CD14-positive monocyte (primary cell): ENCODE data around the gene CD200. TPM values are rescaled to one million over a fixed set of nuclear protein-coding genes. Genes with fewer than 3 reads are reported as not detected.

Source experiments
- DNase-seq, 3 donors: peaks; one replicate each; pipeline ENCODE4 v3.0.0-alpha.2; 2011 to 2022
- H2AFZ ChIP-seq: 2 replicates; pipeline ENCODE4 v1.6.0; 2012; ENCODE audit warnings: mild to moderate bottlenecking, low read depth, low read length, inconsistent platforms; ENCODE audit not compliant: insufficient read depth, poor library complexity, severe bottlenecking
- H3K27ac ChIP-seq, 2 donors: 1 replicate in 1 of 2; 2 replicates in 1 of 2; pipeline ENCODE4 v1.5.1; 2012 to 2013; ENCODE audit warnings: low read length in 2 of 2, control low read depth in 1 of 2, inconsistent platforms in 1 of 2, low read depth in 1 of 2, mild to moderate bottlenecking in 1 of 2
- H3K27me3 ChIP-seq, 2 donors: one replicate each; pipeline versions ENCODE4 v1.6.0 to v1.6.1; 2011 to 2013; ENCODE audit warnings: low read length in 2 of 2; ENCODE audit not compliant: control insufficient read depth in 2 of 2, insufficient read depth in 2 of 2
- H3K36me3 ChIP-seq, 2 donors: replicated peaks in 1 of 2; 1 replicate in 1 of 2; 2 replicates in 1 of 2; pipeline versions ENCODE4 v1.5.1 to v1.6.1; 2012 to 2013; ENCODE audit warnings: low read length in 2 of 2, control low read depth in 1 of 2, inconsistent platforms in 1 of 2, mild to moderate bottlenecking in 1 of 2; ENCODE audit not compliant: insufficient read depth in 2 of 2, control insufficient read depth in 1 of 2
- H3K4me1 ChIP-seq, 2 donors: 1 replicate in 1 of 2; 2 replicates in 1 of 2; pipeline versions ENCODE4 v1.5.1 to v1.6.1; 2012 to 2013; ENCODE audit warnings: low read length in 2 of 2, control low read depth in 1 of 2, inconsistent platforms in 1 of 2, mild to moderate bottlenecking in 1 of 2, moderate library complexity in 1 of 2; ENCODE audit not compliant: insufficient read depth in 2 of 2, control insufficient read depth in 1 of 2
- H3K4me2 ChIP-seq: replicated peaks from 2 replicates; pipeline ENCODE3; 2012; ENCODE audit warnings: low read length, moderate library complexity, mild to moderate bottlenecking; ENCODE audit not compliant: poor library complexity, severe bottlenecking; ENCODE audit errors: extremely low read depth
- H3K4me3 ChIP-seq, 3 experiments: fragments of 200-600 bp in 1 of 3; sonication (generic) in 1 of 3; replicated peaks in 1 of 3; 1 replicate in 2 of 3; 2 replicates in 1 of 3; pipeline ENCODE4 v1.5.1; 2011 to 2013; ENCODE audit warnings: low read length in 3 of 3, mild to moderate bottlenecking in 3 of 3, control low read depth in 2 of 3, low read depth in 2 of 3, inconsistent platforms in 1 of 3, moderate library complexity in 1 of 3
- H3K79me2 ChIP-seq: 2 replicates; pipeline ENCODE4 v1.6.0; 2012; ENCODE audit warnings: mild to moderate bottlenecking, control low read depth, inconsistent platforms, low read length, moderate library complexity; ENCODE audit not compliant: insufficient read depth
- H3K9ac ChIP-seq: 2 replicates; pipeline ENCODE4 v1.6.0; 2017; ENCODE audit warnings: low read length, mild to moderate bottlenecking; ENCODE audit not compliant: insufficient read depth, poor library complexity, severe bottlenecking
- H3K9me3 ChIP-seq, 2 donors: replicated peaks in 1 of 2; 1 replicate in 1 of 2; 2 replicates in 1 of 2; pipeline versions ENCODE4 v1.5.1 to v1.6.1; 2012 to 2013; ENCODE audit warnings: low read length in 2 of 2, control low read depth in 1 of 2; ENCODE audit not compliant: control insufficient read depth in 1 of 2, insufficient read depth in 1 of 2
- H4K20me1 ChIP-seq: 2 replicates; pipeline ENCODE4 v1.6.0; 2012; ENCODE audit warnings: mild to moderate bottlenecking, low read length, control low read depth, moderate library complexity; ENCODE audit not compliant: insufficient read depth
- H3K27ac Mint-ChIP-seq, 7 donors: one replicate each; pipeline ENCODE4 v1.8.0; 2020; ENCODE audit warnings: mild to moderate bottlenecking in 7 of 7, mixed read lengths in 7 of 7, moderate library complexity in 6 of 7, inconsistent platforms in 2 of 7
- H3K27me3 Mint-ChIP-seq, 3 donors: one replicate each; pipeline ENCODE4 v1.8.0; 2021 to 2022; ENCODE audit warnings: low read depth in 3 of 3, mild to moderate bottlenecking in 3 of 3, mixed read lengths in 3 of 3, moderate library complexity in 3 of 3, inconsistent platforms in 1 of 3
- H3K36me3 Mint-ChIP-seq, 2 donors: one replicate each; pipeline ENCODE4 v1.8.0; 2020; ENCODE audit warnings: mixed read lengths in 2 of 2, inconsistent platforms in 1 of 2, mild to moderate bottlenecking in 1 of 2
- H3K4me1 Mint-ChIP-seq: one replicate; pipeline ENCODE4 v1.8.0; 2020; ENCODE audit warnings: mild to moderate bottlenecking, mixed read lengths
- H3K4me3 Mint-ChIP-seq, 2 donors: one replicate each; pipeline ENCODE4 v1.8.0; 2020; ENCODE audit warnings: mild to moderate bottlenecking in 2 of 2, mixed read lengths in 2 of 2, moderate library complexity in 1 of 2
- H3K9me3 Mint-ChIP-seq, 7 donors: one replicate each; pipeline ENCODE4 v1.8.0; 2020 to 2022; ENCODE audit warnings: mixed read lengths in 7 of 7, mild to moderate bottlenecking in 6 of 7, moderate library complexity in 6 of 7, inconsistent platforms in 2 of 7
- WGBS: methylation state at CpG from one replicate; pipeline ENCODE4 v1.1.5; 2013; ENCODE audit warnings: missing lambda C conversion rate; ENCODE audit not compliant: insufficient coverage; 5-methylcytosine and 5-hydroxymethylcytosine counted together
- intact Hi-C, 2 donors: fragments of 100-400 bp; cut with micrococcal nuclease; formaldehyde crosslinking; loops; one replicate each; pipeline versions ENCODE4 v1.15.0 to v1.15.1; 2023
- polyA plus RNA-seq, 3 donors: library from polyadenylated mRNA; depleted of rRNA in 1 of 3; unstranded in 2 of 3; stranded (reverse) in 1 of 3; fragments of 300-500 nt in 2 of 3; fragments of >200 nt in 1 of 3; fragmentation: Illumina TruSeq in 2 of 3; gene quantifications; 1 replicate in 2 of 3; 2 replicates in 1 of 3; pipeline ENCODE4 v1.2.3, GENCODE V29; 2012 to 2021
- TF ChIP-seq, protein P1 (sequence below): fragments of 200-600 bp; IDR thresholded peaks from one replicate; pipeline ENCODE4 v1.8.0; 2022; ENCODE audit warnings: antibody characterized with exemption, mild to moderate bottlenecking

CD200 gene
- polyA plus RNA-seq, 3 donors, result 0.12 to 0.13 TPM; not detected in 1

DNA sequence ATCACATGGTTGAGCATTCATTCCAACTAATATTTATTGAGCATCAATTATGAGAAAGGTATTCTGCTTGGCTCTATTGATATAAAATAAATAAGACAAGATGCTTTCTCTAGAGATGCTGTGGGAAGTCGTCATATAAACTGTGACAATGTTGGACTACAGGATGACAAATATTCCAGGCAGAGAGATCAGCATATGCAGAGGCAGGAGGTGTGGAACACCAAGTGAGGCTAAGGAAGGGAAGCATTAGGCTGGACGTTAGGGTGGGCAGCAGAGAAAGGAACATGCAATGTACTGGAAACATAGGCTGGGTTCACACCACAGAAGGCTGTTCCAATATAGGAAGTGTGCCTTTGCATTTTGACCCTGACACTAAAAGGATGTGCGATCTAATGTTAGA lies 38.6 kb downstream of the CD200 start:
- Histone ChIP-seq H3K27me3 (no peaks in the 10 kb centered on the region), H3K27ac (no peak overlapping the region), H3K9ac (no peak overlapping the region), H3K4me1 (peaks cover 26 to 30% of the 10 kb centered on the region in 2 donors), H4K20me1 (no peaks in the 10 kb centered on the region), H3K9me3 (no peaks in the 10 kb centered on the region), H3K4me2 (no peak overlapping the region), H2AFZ (no peak overlapping the region), H3K36me3 (no peaks in the 10 kb centered on the region), H3K79me2 (no peaks in the 10 kb centered on the region), H3K4me3 (no peak overlapping the region)
- Mint-ChIP-seq H3K36me3 (no peaks in the 10 kb centered on the region), H3K4me3 (no peak overlapping the region), H3K9me3 (no peaks in the 10 kb centered on the region), H3K27me3 (peaks cover 0 to 3% (median 0%) of the 10 kb centered on the region in 3 donors), H3K4me1 (peaks cover 36% of the 10 kb centered on the region), H3K27ac (peak overlapping the region in 1 of 7 donors; percentile 24)
- no peak for DNase-seq
- TF ChIP-seq, protein P1, sequence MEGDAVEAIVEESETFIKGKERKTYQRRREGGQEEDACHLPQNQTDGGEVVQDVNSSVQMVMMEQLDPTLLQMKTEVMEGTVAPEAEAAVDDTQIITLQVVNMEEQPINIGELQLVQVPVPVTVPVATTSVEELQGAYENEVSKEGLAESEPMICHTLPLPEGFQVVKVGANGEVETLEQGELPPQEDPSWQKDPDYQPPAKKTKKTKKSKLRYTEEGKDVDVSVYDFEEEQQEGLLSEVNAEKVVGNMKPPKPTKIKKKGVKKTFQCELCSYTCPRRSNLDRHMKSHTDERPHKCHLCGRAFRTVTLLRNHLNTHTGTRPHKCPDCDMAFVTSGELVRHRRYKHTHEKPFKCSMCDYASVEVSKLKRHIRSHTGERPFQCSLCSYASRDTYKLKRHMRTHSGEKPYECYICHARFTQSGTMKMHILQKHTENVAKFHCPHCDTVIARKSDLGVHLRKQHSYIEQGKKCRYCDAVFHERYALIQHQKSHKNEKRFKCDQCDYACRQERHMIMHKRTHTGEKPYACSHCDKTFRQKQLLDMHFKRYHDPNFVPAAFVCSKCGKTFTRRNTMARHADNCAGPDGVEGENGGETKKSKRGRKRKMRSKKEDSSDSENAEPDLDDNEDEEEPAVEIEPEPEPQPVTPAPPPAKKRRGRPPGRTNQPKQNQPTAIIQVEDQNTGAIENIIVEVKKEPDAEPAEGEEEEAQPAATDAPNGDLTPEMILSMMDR, result no peak
- WGBS, result 50% methylated on average over 2 of the region's 3 CpGs
- intact Hi-C loops, result no loop called here

DNA sequence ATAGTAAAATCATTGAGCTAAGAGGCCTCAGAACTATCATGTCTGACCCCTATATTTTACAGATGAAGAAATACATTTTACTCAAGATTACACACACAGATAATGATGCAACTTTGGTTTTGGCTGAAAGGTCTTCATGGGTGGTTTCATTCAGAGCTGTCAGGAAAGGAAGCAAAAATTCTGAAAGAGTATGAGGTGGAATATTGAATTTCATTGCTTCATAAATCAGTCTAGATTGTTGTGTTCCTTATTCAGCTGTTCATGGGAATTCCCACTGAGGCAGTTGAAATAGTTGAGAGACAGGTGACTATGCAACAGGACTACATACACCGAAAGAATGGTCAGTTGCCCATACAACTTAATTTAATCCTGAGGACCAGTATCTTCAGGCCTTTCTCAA lies 39.4 kb downstream of the CD200 start:
- Mint-ChIP-seq H3K9me3 (no peaks in the 10 kb centered on the region), H3K4me1 (peaks cover 45% of the 10 kb centered on the region), H3K4me3 (no peak overlapping the region), H3K36me3 (no peaks in the 10 kb centered on the region), H3K27me3 (peaks cover 0 to 3% (median 0%) of the 10 kb centered on the region in 3 donors), H3K27ac (peak overlapping the region in 1 of 7 donors; percentile 28)
- peaks cover 33 to 39% of the 10 kb centered on the region in 2 donors for H3K4me1 ChIP-seq
- no peak overlapping the region for H3K9ac ChIP-seq
- no peaks in the 10 kb centered on the region for H3K9me3 ChIP-seq
- DNase-seq, result peak; percentile 29 to 67 (median 44)
- H3K27me3 ChIP-seq, result no peaks in the 10 kb centered on the region
- no peak overlapping the region for H3K4me3 ChIP-seq
- intact Hi-C loops, result no loop called here
- peak overlapping the region in 1 of 2 donors; percentile 50 for H3K27ac ChIP-seq
- H2AFZ ChIP-seq, result no peak overlapping the region
- H3K36me3 ChIP-seq, result no peaks in the 10 kb centered on the region
- H3K79me2 ChIP-seq, result no peaks in the 10 kb centered on the region
- no peak overlapping the region for H3K4me2 ChIP-seq
- no peaks in the 10 kb centered on the region for H4K20me1 ChIP-seq
- no CpG with 5 or more reads among the region's 1 CpG for WGBS
- TF ChIP-seq, protein P1, result no peak
